K562 (cell line): ENCODE measurements around the gene KRT33A. TPM values are rescaled to one million over a fixed set of nuclear protein-coding genes. Genes with fewer than 3 reads are reported as not detected.

Source experiments
- ATAC-seq: fragments of 200-7000 bp; cut with Tn5 transposase; 3 replicates; pipeline ENCODE4 v1.9.1; 2020; ENCODE audit warnings: moderate library complexity
- BruUV-seq: library from RNA; stranded (reverse); fragments of 400-500 nt; replicated peaks from 2 replicates; lab custom pipeline; 2021; lab: Mats Ljungman, UMichigan
- CTCF ChIA-PET: fragments of 300-600 bp; formaldehyde crosslinking; extraction: SDS; loops from one replicate; lab custom pipeline; 2021; ENCODE audit warnings: low intra/inter-chr PET ratio; lab: Yijun Ruan, JAX
- POLR2A ChIA-PET: fragments of 300-600, 350-650 bp; sonication (Branson Sonifier 250); formaldehyde crosslinking; extraction: SDS; loops from one replicate; lab custom pipeline; 2021; ENCODE audit warnings: antibody characterized with exemption, inconsistent platforms; lab: Yijun Ruan, JAX
- DNase-seq, 4 experiments: peaks; one replicate each; pipeline versions ENCODE4 v3.0.0 to v3.0.0-alpha.2; 2011 to 2018; ENCODE audit warnings: low spot score in 3 of 4, mixed read lengths in 3 of 4; ENCODE audit errors: extremely low read depth in 1 of 4
- FAIRE-seq: peaks from 2 replicates; lab custom pipeline; 2011; peaks lifted over from hg19 to GRCh38; lab: Jason Lieb, UNC
- H2AFZ ChIP-seq: 2 replicates; pipeline ENCODE4 v1.6.0; 2011; ENCODE audit warnings: low read depth, low read length, control low read depth, inconsistent platforms
- H3K27ac ChIP-seq: fragments of 200-600 bp; 3 replicates; pipeline ENCODE4 v1.8.0; 2011; ENCODE audit warnings: low read depth, mild to moderate bottlenecking, control low read depth, inconsistent platforms, low read length, moderate library complexity, mixed read lengths; ENCODE audit errors: extremely low read depth
- H3K27me3 ChIP-seq, 2 experiments: fragments of 300-600 bp in 1 of 2; 2 replicates in 1 of 2; 3 replicates in 1 of 2; pipeline versions ENCODE4 v1.6.0 to v1.8.0; 2011; ENCODE audit warnings: inconsistent platforms in 2 of 2, low read length in 2 of 2, mild to moderate bottlenecking in 1 of 2, mixed read lengths in 1 of 2, moderate library complexity in 1 of 2; ENCODE audit not compliant: control insufficient read depth in 2 of 2, insufficient read depth in 2 of 2
- H3K36me3 ChIP-seq: fragments of 300-600 bp; 3 replicates; pipeline ENCODE4 v1.8.0; 2011; ENCODE audit warnings: mild to moderate bottlenecking, low read length, inconsistent platforms; ENCODE audit not compliant: control insufficient read depth, insufficient read depth
- H3K4me1 ChIP-seq, 2 experiments: fragments of 200-600 bp in 1 of 2; replicated peaks in 1 of 2; 2 replicates in 1 of 2; 3 replicates in 1 of 2; pipeline versions ENCODE4 v1.5.1 to v1.8.0; 2011; ENCODE audit warnings: inconsistent platforms in 2 of 2, low read length in 2 of 2, mild to moderate bottlenecking in 1 of 2, mixed read lengths in 1 of 2, moderate library complexity in 1 of 2; ENCODE audit not compliant: control insufficient read depth in 2 of 2, insufficient read depth in 2 of 2
- H3K4me2 ChIP-seq: 2 replicates; pipeline ENCODE4 v1.6.1; 2011; ENCODE audit warnings: low read length, control low read depth, inconsistent platforms, mixed read lengths; ENCODE audit not compliant: insufficient read depth
- H3K4me3 ChIP-seq: fragments of 200-600 bp; sonication (generic), shearing (Covaris generic); 2 replicates; pipeline ENCODE4 v1.5.1; 2016; ENCODE audit warnings: control low read depth, inconsistent platforms
- H3K79me2 ChIP-seq: fragments of 200-600 bp; 3 replicates; pipeline ENCODE4 v1.8.0; 2011; ENCODE audit warnings: low read length, inconsistent platforms; ENCODE audit not compliant: control insufficient read depth, insufficient read depth
- H3K9ac ChIP-seq, 2 experiments: 2 replicates each; pipeline versions ENCODE4 v1.6.0 to v1.6.1; 2011; ENCODE audit warnings: low read depth in 2 of 2, low read length in 2 of 2, control low read depth in 1 of 2, inconsistent platforms in 1 of 2, mild to moderate bottlenecking in 1 of 2, mixed read lengths in 1 of 2; ENCODE audit not compliant: insufficient read depth in 1 of 2
- H3K9me1 ChIP-seq: one replicate; pipeline ENCODE4 v1.6.0; 2011; ENCODE audit warnings: inconsistent platforms, mild to moderate bottlenecking, low read length, moderate library complexity; ENCODE audit not compliant: control insufficient read depth, insufficient read depth
- H3K9me3 ChIP-seq: replicated peaks from 2 replicates; pipeline ENCODE4 v1.5.1; 2011; ENCODE audit warnings: low read depth, low read length, inconsistent platforms; ENCODE audit not compliant: control insufficient read depth, insufficient read depth
- H4K20me1 ChIP-seq: replicated peaks from 2 replicates; pipeline ENCODE4 v1.6.1; 2011; ENCODE audit warnings: low read length, inconsistent platforms, mixed read lengths; ENCODE audit not compliant: control insufficient read depth, insufficient read depth
- BACH1 ChIP-seq: fragments of 200-800 bp; sonication (Bioruptor generic); IDR thresholded peaks from 2 replicates; pipeline ENCODE4 v1.6.1; 2016; ENCODE audit warnings: missing genetic modification characterization, missing compliant biosample characterization
- GABPB2 ChIP-seq: fragments of 250-450 bp; sonication (Bioruptor Pico); conservative IDR thresholded peaks from 2 replicates; pipeline ENCODE4 v1.5.1; 2021; ENCODE audit warnings: mild to moderate bottlenecking
- HDAC8 ChIP-seq: fragments of 450-650 bp; IDR thresholded peaks from 2 replicates; pipeline ENCODE4 v1.6.1; 2016; ENCODE audit warnings: mild to moderate bottlenecking, missing genetic modification characterization, moderate library complexity, missing compliant biosample characterization
- HIVEP1 ChIP-seq: fragments of 250-450 bp; sonication (Bioruptor Pico); IDR thresholded peaks from 2 replicates; pipeline ENCODE4 v1.4.0; 2020; ENCODE audit warnings: mild to moderate bottlenecking
- HNRNPH1 ChIP-seq: fragments of 200-400 bp; formaldehyde crosslinking; optimal IDR thresholded peaks from 2 replicates; pipeline ENCODE3; 2017; ENCODE audit warnings: low read depth, mild to moderate bottlenecking, low read length, moderate library complexity
- NBN ChIP-seq: fragments of 450-650 bp; IDR thresholded peaks from 2 replicates; pipeline ENCODE4 v1.6.1; 2016; ENCODE audit warnings: low read depth, mild to moderate bottlenecking
- POLR2AphosphoS5 ChIP-seq: IDR thresholded peaks from 2 replicates; pipeline ENCODE4 v1.6.1; 2011; ENCODE audit warnings: mild to moderate bottlenecking, low read depth, low read length, moderate library complexity; ENCODE audit not compliant: control insufficient read depth, insufficient read depth
- SP1 ChIP-seq: sonication (generic); formaldehyde crosslinking; IDR thresholded peaks from 2 replicates; pipeline ENCODE4 v1.8.1; 2022; ENCODE audit warnings: mild to moderate bottlenecking, missing genetic modification reagents
- ZKSCAN3 ChIP-seq: fragments of 250-450 bp; sonication (Bioruptor Pico); IDR thresholded peaks from 2 replicates; pipeline ENCODE4 v1.4.0; 2020
- ZNF253 ChIP-seq: fragments of 250-450 bp; sonication (Bioruptor Pico); conservative IDR thresholded peaks from 2 replicates; pipeline ENCODE4 v1.6.1; 2021; ENCODE audit warnings: mild to moderate bottlenecking
- in situ Hi-C: fragments of 300-500 bp; cut with MboI; formaldehyde crosslinking; loops from 4 replicates; pipeline ENCODE4 v1.15.0; 2018; ENCODE audit warnings: inconsistent platforms, mixed read lengths
- intact Hi-C: fragments of 100-400 bp; cut with micrococcal nuclease; formaldehyde crosslinking; loops from 2 replicates; pipeline ENCODE4 v1.14.2; 2022
- polyA plus RNA-seq, 8 experiments: library from polyadenylated mRNA; depleted of rRNA in 4 of 8; stranded (reverse) in 5 of 8; unstranded in 3 of 8; fragments of >200 nt; fragmentation: Nextera tagmentation in 2 of 8; fragmentation: Illumina TruSeq in 1 of 8; extraction: Ambion mirVana in 2 of 8; extraction: Trizol in 1 of 8; gene quantifications; 2 replicates each; pipeline versions ENCODE4 v1.2.1 to v1.2.3, GENCODE V29; 2011 to 2014; ENCODE audit warnings: inconsistent platforms in 1 of 8, missing spikeins in 1 of 8
- total RNA-seq, 7 experiments: library from RNA; depleted of rRNA in 6 of 7; stranded (reverse); fragments of >200 nt in 6 of 7; fragmentation: Illumina TruSeq in 2 of 7; extraction: Trizol in 2 of 7; gene quantifications; 2 replicates each; pipeline versions ENCODE4 v1.2.1 to v1.2.3, GENCODE V29; 2011 to 2021; ENCODE audit warnings: low replicate concordance in 1 of 7
- TF ChIP-seq, protein P1 (sequence below): fragments of 250-450 bp; sonication (Bioruptor Pico); IDR thresholded peaks from 2 replicates; pipeline ENCODE4 v1.5.0; 2020; ENCODE audit warnings: mild to moderate bottlenecking, borderline replicate concordance
- TF ChIP-seq, protein P2 (sequence below): IDR thresholded peaks from 2 replicates; pipeline ENCODE4 v1.6.1; 2016; ENCODE audit warnings: missing genetic modification characterization, missing compliant biosample characterization
- TF ChIP-seq, protein P3 (sequence below), 2 experiments: IDR thresholded peaks; 2 replicates each; pipeline ENCODE4 v1.6.1; 2011; ENCODE audit warnings: borderline replicate concordance in 1 of 2, control low read depth in 1 of 2, low read depth in 1 of 2, low read length in 1 of 2, mild to moderate bottlenecking in 1 of 2, mixed read lengths in 1 of 2, moderate library complexity in 1 of 2; ENCODE audit not compliant: insufficient read depth in 1 of 2, insufficient read length in 1 of 2, poor library complexity in 1 of 2, severe bottlenecking in 1 of 2; ENCODE audit errors: extremely low read depth in 1 of 2
- TF ChIP-seq, protein P4 (sequence below): sonication (generic); formaldehyde crosslinking; IDR thresholded peaks from 2 replicates; pipeline ENCODE4 v1.8.1; 2023; ENCODE audit warnings: mild to moderate bottlenecking, missing genetic modification reagents, moderate library complexity
- TF ChIP-seq, protein P5 (sequence below): sonication (generic); formaldehyde crosslinking; IDR thresholded peaks from 2 replicates; pipeline ENCODE4 v1.8.0; 2022; ENCODE audit warnings: mild to moderate bottlenecking, missing genetic modification reagents, borderline replicate concordance

KRT33A gene
- total and polyA plus RNA-seq, 9 of the 15 experiments (the other 6 are each of a cell fraction or from before 2014, with no cell fraction given): not detected

DNA sequence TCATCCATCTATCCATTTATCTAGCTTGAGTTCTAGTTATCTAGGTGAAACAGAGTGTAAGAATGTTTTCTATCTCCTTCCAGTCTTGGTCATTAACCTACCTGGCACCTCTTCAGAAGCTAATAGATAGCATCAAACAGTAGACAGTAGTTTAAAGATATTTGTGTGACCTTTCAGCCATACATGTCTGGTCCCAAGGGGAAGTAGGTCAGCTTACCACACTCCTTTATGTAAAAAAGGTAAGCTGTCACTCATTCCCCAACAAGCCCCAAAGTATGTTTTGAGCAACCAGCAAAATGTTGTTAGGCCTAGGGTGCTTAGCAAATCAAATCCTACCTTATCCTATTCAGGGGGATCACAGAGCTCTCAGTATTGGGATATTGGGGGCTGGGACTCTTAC lies 15.4 kb upstream of the KRT33A start:
- in situ Hi-C loops: no loop called here
- CTCF ChIA-PET: no interaction called here
- no TSS peak for BruUV-seq
- TF ChIP-seq HDAC8 (tag): no peak
- TF ChIP-seq NBN: no peak
- TF ChIP-seq BACH1 (tag): no peak
- TF ChIP-seq, protein P1, sequence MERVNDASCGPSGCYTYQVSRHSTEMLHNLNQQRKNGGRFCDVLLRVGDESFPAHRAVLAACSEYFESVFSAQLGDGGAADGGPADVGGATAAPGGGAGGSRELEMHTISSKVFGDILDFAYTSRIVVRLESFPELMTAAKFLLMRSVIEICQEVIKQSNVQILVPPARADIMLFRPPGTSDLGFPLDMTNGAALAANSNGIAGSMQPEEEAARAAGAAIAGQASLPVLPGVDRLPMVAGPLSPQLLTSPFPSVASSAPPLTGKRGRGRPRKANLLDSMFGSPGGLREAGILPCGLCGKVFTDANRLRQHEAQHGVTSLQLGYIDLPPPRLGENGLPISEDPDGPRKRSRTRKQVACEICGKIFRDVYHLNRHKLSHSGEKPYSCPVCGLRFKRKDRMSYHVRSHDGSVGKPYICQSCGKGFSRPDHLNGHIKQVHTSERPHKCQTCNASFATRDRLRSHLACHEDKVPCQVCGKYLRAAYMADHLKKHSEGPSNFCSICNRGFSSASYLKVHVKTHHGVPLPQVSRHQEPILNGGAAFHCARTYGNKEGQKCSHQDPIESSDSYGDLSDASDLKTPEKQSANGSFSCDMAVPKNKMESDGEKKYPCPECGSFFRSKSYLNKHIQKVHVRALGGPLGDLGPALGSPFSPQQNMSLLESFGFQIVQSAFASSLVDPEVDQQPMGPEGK (CRISPR knock-in tag): no peak
- TF ChIP-seq SP1 (CRISPR knock-in tag): no peak
- TF ChIP-seq, protein P2, sequence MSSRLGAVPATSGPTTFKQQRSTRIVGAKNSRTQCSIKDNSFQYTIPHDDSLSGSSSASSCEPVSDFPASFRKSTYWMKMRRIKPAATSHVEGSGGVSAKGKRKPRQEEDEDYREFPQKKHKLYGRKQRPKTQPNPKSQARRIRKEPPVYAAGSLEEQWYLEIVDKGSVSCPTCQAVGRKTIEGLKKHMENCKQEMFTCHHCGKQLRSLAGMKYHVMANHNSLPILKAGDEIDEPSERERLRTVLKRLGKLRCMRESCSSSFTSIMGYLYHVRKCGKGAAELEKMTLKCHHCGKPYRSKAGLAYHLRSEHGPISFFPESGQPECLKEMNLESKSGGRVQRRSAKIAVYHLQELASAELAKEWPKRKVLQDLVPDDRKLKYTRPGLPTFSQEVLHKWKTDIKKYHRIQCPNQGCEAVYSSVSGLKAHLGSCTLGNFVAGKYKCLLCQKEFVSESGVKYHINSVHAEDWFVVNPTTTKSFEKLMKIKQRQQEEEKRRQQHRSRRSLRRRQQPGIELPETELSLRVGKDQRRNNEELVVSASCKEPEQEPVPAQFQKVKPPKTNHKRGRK (tag): no peak
- TF ChIP-seq ZNF253: no peak
- TF ChIP-seq, protein P3, sequence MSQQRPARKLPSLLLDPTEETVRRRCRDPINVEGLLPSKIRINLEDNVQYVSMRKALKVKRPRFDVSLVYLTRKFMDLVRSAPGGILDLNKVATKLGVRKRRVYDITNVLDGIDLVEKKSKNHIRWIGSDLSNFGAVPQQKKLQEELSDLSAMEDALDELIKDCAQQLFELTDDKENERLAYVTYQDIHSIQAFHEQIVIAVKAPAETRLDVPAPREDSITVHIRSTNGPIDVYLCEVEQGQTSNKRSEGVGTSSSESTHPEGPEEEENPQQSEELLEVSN (IDR thresholded peaks at IDR 0.05; ENCODE audit: borderline replicate concordance in 1 of 2, extremely low read depth in 1 of 2, insufficient read depth in 1 of 2, insufficient read length in 1 of 2, low read depth in 1 of 2, low read length in 1 of 2, poor library complexity in 1 of 2, severe bottlenecking in 1 of 2): no peak
- TF ChIP-seq, protein P4, sequence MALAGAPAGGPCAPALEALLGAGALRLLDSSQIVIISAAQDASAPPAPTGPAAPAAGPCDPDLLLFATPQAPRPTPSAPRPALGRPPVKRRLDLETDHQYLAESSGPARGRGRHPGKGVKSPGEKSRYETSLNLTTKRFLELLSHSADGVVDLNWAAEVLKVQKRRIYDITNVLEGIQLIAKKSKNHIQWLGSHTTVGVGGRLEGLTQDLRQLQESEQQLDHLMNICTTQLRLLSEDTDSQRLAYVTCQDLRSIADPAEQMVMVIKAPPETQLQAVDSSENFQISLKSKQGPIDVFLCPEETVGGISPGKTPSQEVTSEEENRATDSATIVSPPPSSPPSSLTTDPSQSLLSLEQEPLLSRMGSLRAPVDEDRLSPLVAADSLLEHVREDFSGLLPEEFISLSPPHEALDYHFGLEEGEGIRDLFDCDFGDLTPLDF (CRISPR knock-in tag): no peak
- TF ChIP-seq HNRNPH1: no peak
- no peak for TF ChIP-seq POLR2AphosphoS5
- TF ChIP-seq HIVEP1 (CRISPR knock-in tag): no peak
- TF ChIP-seq, protein P5, sequence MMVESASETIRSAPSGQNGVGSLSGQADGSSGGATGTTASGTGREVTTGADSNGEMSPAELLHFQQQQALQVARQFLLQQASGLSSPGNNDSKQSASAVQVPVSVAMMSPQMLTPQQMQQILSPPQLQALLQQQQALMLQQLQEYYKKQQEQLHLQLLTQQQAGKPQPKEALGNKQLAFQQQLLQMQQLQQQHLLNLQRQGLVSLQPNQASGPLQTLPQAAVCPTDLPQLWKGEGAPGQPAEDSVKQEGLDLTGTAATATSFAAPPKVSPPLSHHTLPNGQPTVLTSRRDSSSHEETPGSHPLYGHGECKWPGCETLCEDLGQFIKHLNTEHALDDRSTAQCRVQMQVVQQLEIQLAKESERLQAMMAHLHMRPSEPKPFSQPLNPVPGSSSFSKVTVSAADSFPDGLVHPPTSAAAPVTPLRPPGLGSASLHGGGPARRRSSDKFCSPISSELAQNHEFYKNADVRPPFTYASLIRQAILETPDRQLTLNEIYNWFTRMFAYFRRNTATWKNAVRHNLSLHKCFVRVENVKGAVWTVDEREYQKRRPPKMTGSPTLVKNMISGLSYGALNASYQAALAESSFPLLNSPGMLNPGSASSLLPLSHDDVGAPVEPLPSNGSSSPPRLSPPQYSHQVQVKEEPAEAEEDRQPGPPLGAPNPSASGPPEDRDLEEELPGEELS (CRISPR knock-in tag): no peak
- TF ChIP-seq GABPB2 (CRISPR knock-in tag): no peak
- no peak for TF ChIP-seq ZKSCAN3 (CRISPR knock-in tag)

More for the DNA sequence above, 15.4 kb upstream of the KRT33A start:
- Histone ChIP-seq H3K27me3 (peaks cover 5 to 6% of the 10 kb centered on the region in 2 experiments; a peak in 2 of 5 replicates), H3K4me3 (no peak overlapping the region), H4K20me1 (no peaks in the 10 kb centered on the region), H3K36me3 (no peaks in the 10 kb centered on the region), H3K4me1 (no peaks in the 10 kb centered on the region), H3K9me3 (no peaks in the 10 kb centered on the region), H3K27ac (no peak overlapping the region), H2AFZ (no peak overlapping the region), H3K79me2 (no peaks in the 10 kb centered on the region), H3K9ac (no peak overlapping the region), H3K4me2 (no peak overlapping the region), H3K9me1 (no peaks in the 10 kb centered on the region)
- POLR2A ChIA-PET: no interaction called here
- FAIRE-seq (no peak), DNase-seq (no peak), ATAC-seq (no peak)
- intact Hi-C loops: no loop called here
